NOMO-1 treated with dmso at 0.1 percent for 144 hours (cell line): Measurements from ENCODE around the gene NRIP2.

Experiments
- DNase-seq: peaks from one replicate; lab custom pipeline; 2025; ENCODE audit not compliant: unreplicated experiment; lab: John Stamatoyannopoulos, UW

The NRIP2 gene

GRCh38 chr12:2806700-2807099 lies 28.1 kb downstream of the NRIP2 start:
- DNase-seq: no peak

GRCh38 chr12:2805143-2805520 lies 29.7 kb downstream of the NRIP2 start:
- DNase-seq: no peak

DNA sequence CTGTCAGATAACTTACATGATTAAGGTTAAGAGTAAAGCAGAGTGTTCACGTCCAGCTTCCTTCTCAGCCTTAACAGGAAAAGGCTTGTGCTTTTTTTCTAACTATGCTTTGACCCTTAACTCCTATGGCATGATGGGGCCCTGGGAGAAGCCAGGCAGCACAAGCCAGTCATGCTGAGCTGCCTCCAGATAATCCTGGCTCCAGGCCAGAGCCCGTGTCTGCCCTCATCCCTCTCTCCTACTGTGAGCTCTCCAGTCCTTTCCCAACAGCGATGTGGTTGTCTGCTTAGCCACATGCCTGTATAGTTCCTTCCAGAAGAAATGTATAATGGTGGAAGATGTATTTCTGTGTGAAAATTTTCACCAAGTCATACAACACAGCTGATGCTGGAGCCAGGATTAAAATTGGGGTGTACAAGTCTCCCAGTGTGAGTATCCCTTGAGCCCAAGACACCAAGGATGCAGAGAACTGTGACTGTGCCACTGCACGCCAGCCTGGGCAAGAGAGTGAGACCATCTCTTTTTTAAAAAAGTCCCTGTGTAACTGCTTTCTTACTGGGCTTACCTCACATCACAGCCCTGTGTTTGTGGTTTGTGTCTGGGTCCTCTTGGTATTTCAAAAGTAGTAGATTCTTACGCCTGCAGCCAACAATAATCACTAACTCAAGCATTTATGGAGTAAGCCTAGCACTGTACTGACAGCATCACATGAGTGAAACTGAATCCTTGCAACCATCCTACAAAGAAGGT lies 30.3 kb downstream of the NRIP2 start:
- no peak for DNase-seq

DNA sequence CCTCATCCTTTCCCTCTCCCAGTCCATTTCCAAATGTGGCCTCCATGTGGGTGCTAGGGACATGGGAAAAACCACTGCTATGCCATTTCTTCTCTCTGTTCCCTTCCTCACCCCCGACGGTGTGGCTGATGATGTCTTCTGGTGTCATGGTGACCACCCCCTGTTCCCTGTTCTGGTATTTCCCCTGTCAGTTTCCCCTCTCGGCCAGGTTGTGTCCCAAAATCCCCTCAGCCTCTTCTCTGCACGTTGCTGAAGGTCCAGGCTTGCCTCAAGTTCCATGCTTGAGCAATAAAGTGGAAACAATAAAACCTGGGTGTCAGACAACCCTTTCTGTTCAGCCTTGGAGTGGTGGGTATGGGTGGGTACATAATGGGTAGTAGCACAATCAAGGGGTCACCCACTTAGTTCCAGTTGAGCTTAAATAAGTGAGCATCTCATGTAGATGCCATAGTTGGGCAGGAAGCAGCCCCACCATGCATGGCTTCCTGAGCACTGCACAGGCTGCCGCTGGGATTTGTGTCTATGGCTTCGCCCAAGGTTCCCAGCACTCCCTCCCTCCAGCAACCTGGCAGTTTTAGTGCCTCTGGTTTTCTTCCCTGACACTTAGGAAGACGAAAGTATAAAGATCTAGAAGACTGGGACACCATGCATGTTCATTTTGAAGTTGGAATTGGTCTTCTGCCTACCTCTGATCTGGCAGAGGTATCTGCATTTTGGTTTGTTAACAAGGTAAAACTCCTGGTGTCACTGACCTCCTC lies 31.0 kb downstream of the NRIP2 start:
- DNase-seq: no peak

DNA sequence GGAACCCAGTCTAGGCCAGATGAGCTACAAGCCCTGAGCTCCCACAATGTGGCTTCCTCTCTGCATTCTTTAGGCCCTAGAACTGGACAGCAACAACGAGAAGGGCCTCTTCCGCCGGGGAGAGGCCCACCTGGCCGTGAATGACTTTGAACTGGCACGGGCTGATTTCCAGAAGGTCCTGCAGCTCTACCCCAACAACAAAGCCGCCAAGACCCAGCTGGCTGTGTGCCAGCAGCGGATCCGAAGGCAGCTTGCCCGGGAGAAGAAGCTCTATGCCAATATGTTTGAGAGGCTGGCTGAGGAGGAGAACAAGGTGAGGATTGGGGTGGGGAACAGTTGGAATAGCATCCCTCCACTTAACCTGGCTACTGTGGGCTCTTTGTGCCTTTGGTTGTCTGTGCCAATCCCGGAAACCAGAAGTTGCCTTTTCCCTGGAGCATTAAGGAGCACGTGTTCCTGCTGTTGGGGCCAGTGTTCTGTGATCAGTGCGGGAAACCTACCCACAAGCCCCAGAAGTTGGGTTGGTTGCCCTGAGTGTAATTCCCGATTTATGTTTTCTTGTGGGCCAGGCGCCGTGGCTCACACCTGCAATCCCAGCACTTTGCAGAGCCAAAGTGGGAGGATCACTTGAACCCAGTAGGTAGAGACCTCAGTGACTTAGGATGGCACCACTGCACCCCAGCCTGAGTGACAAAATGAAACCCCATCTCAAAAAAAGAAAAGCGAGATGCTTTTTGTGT lies 33.6 kb downstream of the NRIP2 start:
- no peak for DNase-seq

DNA sequence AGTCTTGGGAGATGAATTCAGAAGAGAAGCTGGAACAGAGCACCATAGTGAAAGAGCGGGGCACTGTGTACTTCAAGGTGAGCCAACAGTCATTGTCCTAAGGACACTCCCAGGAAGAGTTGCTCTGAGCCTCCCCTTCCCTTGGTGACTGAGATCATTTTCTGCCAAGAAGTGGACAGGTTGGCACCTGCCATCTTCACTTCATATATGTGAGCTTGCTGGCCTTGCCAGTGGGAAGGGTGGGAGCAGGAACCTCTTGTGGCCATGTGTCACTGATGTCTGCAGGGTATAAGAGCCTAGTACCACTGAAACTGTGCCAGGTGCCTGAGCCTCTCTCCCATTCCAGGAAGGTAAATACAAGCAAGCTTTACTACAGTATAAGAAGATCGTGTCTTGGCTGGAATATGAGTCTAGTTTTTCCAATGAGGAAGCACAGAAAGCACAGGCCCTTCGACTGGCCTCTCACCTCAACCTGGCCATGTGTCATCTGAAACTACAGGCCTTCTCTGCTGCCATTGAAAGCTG lies 34.7 kb downstream of the NRIP2 start:
- no peak for DNase-seq

DNA sequence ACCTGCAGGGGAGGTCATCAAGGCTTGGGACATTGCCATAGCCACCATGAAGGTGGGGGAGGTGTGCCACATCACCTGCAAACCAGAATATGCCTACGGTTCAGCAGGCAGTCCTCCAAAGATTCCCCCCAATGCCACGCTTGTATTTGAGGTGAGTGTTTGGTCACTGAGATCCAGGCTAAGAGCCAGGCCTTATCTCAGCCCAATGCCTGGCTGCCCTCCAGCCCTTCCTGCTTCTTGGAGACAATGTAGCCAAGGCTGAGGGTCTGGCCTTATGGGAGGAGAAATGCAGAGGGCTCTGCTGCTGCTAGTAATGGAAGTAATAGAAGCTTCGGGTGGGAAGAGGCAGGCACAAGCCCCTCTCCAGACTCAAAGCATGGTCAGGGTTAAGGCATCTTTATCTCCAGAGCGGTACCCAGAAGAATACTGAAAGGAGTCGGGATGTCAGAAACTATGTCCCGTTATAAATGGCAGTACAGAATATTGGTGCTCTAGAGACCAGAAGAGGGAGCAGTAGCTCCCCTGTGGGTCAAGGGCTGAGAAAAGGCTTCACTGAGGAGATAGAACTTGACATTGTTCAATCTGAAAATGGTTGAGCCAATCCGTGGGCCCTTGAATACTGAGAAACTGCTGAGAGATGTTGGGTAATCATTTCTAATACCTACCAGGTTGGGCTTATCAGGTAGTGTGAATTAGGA lies 37.0 kb downstream of the NRIP2 start:
- DNase-seq: no peak

- no peak for DNase-seq
Observed at GRCh38 chr12:2796187-2796666, 38.6 kb downstream of the NRIP2 start.

GRCh38 chr12:2795291-2796186 lies 39.3 kb downstream of the NRIP2 start:
- peak; percentile 18 for DNase-seq

- peak; percentile 78 for DNase-seq
Observed at GRCh38 chr12:2794736-2795289, 40.0 kb downstream of the NRIP2 start, which contains the start of gene FKBP4. Gene FKBP4 (plus strand): TSS chr12:2794970. CDS start chr12:2795140, 170 bp downstream.

DNA sequence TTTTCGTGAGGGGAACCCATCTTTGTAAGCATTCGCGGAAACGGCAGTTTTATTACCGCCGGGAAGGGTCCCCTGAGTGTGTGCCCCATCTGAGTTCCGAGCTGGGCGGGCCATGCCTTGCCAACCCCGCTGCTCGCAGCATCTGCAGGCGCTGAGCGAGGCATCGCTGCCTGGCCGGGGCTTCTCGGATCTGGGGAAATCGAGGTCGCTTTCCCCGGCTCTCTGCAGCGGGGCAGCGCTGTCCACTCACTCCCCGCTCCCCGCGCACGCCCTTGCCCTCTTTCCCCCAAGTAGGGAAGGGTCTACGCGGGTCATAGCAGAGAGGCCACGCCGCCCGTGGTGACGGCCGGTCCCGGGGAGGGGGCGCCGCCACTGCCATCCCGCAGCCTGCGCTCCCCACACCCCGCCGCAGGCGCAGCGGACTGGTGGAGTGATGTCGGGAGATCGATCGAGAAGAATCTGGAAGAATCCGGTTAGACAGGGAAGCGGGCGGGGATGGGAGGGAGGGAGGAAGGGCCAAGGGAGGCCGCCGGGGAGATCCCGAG lies 40.6 kb downstream of the NRIP2 start:
- DNase-seq: peak; percentile 36

- no peak for DNase-seq
Observed at GRCh38 chr12:2793561-2793960, 41.3 kb downstream of the NRIP2 start.

DNA sequence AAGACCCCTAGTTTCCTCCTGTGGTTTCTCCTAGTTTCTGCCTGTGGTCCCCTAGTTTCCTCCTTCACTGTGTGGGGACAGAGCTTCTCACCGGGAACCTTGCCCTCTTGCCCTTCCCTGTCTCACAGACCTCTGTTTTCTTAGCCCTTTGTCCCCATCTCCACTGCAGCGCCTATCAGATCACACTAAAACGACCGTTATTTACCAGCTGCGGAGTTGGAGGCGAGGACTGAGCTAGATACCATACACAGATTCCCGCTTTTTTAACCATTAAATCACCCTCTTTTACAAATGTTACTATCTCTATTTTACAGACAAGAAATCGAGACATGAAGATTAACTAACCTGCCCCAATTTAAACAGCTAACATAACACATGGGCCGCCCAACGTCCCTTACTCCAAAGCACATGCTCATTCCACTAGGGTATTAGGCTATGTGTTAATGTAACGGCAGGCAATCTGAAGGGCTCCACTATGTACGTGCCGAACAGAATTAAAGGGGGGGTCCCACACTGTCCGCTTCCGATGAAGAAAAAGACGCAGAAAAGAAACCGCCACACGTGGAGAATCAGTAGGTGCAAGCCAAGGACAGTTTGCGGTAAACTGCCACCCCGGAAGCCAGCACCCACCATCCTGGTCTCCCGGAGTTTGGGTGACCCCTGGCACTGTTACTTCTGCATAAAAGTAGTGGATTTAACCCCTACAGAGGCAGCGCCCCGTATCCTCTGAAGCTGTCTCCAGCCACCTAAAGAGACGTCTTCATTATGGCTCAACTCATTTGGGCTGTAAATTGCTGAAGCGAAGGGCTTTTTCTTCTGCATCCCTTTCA lies 41.9 kb downstream of the NRIP2 start:
- DNase-seq: no peak

GRCh38 chr12:2791089-2791488 lies 43.7 kb downstream of the NRIP2 start:
- DNase-seq: no peak

GRCh38 chr12:2785017-2785416 lies 49.8 kb downstream of the NRIP2 start:
- DNase-seq: no peak

DNA sequence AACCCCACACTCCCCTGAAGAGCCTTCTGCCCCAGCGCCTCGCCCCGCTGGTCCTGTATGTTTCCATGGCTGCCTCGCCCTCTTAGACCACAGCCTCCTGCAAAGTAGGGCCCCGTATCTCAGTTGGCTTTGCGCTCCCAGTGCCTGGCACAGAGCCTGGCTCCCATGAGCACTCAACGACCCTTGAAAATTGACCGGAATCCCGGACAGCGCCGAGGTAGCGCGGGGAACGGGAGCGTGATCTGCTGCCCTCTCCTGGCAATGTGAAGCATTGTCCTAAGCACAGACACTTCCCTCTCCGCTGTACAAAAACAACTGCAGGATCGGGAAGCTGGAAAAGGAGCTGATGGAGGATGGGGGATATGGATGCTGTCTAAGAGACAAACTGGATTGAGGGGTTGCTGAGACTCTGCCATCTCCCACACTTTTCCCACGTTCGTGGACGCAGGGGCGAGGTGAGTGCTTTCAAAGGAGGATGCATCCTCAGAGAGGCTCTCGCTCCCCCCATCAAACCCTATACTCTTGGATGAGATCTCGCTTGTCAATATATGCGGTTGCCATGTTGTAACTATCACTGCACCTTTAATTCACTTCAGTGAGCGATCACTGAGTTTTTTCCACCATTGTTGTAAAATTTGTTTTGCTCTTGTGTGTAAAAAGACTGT lies 50.8 kb downstream of the NRIP2 start:
- DNase-seq: peak; percentile 2

DNA sequence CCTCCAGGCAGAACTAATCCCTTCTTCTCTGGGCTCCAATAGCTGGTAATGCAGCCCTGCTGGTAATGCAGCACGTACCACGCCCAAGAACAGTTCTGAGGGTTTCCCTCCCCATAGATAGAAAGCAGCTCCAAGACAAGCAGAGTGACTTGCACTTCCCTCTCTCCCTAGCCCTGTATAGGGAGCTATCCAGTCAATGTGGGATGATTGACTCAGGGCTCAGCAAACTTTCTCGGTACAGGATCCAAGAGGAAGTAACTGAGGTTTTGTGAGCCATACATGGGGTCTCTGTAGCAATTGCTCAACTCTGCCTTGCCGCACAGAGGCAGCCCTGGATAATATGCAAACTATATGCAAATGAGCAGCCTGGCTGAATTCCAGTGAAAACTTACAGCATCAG lies 55.6 kb downstream of the NRIP2 start:
- DNase-seq: no peak
